Retinal pigment epithelial cell (primary cell): ENCODE results near the gene RTN4.
"Not testable (repeated sequence)": the region's sequence is repeated elsewhere in the genome, so short reads cannot be mapped to it uniquely, and the experiment has no call there.

Experiments
- DNase-seq: peaks from one replicate; pipeline ENCODE4 v3.0.0-alpha.2; 2010; ENCODE audit warnings: low read depth
- H3K4me3 ChIP-seq: 2 replicates; pipeline ENCODE4 v1.5.1; 2011; ENCODE audit warnings: mild to moderate bottlenecking, low read length, control low read depth, moderate library complexity
- TF ChIP-seq, protein P1 (sequence below): conservative IDR thresholded peaks from 2 replicates; pipeline ENCODE4 v1.5.1; 2011; ENCODE audit warnings: low read depth, low read length, control low read depth, inconsistent platforms

Gene RTN4

DNA sequence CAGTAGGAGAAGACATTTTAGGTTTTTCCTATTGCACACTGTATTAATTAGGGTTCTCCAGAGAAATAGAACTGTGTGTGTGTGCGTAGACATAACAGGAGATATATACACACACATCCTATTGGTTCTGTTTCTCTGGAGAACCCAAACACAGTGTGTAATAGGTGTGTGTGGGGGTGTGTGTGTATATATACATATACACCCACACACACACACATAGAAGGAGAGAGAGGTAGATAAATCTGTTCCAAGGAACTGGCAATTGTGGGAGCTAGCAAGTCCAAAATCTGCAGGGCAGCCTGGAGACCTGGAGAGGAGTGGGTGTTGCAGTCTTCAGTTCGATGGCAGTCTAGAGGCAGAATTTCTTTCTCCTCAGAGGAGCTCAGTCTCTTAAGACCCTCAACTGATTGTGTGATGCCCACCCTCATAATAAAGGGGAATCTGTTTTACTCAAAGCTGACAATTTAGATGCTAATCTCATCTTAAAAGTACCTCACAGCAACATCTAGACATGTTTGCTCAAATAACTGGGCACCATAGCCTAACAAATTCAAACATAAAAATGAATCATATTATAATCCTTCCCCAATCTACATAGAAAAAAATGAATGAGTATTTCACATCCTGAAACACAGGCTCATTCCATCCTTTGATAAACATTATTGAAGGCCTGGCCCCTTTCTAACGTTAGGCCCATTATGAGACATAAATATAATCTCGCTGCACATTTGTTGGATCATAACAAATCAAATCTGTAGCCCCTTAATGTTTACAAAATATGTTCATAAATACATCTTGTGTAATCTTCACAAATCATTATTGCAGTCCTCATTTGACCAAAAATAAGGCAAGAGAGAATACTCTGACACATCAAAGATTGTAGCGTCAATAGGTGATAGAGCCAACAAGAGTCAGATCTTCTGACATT, 35.1 kb upstream of the RTN4 start:
- TF ChIP-seq, protein P1, sequence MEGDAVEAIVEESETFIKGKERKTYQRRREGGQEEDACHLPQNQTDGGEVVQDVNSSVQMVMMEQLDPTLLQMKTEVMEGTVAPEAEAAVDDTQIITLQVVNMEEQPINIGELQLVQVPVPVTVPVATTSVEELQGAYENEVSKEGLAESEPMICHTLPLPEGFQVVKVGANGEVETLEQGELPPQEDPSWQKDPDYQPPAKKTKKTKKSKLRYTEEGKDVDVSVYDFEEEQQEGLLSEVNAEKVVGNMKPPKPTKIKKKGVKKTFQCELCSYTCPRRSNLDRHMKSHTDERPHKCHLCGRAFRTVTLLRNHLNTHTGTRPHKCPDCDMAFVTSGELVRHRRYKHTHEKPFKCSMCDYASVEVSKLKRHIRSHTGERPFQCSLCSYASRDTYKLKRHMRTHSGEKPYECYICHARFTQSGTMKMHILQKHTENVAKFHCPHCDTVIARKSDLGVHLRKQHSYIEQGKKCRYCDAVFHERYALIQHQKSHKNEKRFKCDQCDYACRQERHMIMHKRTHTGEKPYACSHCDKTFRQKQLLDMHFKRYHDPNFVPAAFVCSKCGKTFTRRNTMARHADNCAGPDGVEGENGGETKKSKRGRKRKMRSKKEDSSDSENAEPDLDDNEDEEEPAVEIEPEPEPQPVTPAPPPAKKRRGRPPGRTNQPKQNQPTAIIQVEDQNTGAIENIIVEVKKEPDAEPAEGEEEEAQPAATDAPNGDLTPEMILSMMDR = no peak
- H3K4me3 ChIP-seq = no peak overlapping the region
- DNase-seq = no peak

DNA sequence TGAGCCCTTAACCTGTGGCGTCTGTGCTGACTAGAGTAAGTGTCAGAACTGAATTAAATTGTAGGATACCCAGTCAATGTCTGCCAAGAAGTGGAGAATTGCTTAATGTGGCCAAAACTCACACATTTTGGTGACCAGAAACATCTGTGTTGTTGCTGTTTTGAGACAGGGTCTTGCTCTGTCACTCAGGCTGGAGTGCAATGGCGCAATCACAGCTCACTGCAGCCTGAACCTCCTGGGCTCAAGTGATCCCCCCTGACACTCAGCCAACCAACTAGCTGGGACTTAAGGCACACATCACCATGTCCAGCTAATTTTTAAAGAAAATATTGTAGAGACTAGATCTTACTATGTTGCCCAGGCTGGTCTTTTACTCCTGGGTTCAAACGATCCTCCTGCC, 34.4 kb upstream of the RTN4 start:
- TF ChIP-seq, protein P1 = no peak
- no peak for DNase-seq
- H3K4me3 ChIP-seq = no peak overlapping the region

DNA sequence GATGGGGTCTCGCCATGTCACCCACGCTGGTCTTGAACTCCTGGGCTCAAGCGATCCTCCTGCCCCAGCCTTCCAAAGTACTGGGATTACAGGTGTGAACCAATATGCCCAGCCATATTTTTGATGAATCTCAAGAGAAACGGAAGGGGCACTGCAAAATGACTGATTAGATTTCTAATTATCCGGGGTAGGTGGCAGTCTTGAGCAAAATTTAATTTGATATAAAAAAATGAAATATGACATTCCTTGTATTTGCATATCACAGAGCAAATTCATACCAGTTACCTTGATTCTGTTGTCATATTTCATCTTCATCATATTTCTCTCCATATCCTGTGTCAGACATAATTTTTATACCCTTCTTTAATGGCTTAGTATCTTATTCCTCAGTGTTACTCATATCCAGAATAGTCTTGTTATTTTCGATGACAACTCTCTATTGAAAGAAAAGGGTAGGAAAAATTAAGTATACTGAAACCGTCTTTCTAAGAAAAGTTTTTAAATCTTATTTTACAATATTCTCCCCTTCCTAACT, 30.0 kb upstream of the RTN4 start:
- no peak overlapping the region for H3K4me3 ChIP-seq
- no peak for DNase-seq
- TF ChIP-seq, protein P1 = no peak

DNA sequence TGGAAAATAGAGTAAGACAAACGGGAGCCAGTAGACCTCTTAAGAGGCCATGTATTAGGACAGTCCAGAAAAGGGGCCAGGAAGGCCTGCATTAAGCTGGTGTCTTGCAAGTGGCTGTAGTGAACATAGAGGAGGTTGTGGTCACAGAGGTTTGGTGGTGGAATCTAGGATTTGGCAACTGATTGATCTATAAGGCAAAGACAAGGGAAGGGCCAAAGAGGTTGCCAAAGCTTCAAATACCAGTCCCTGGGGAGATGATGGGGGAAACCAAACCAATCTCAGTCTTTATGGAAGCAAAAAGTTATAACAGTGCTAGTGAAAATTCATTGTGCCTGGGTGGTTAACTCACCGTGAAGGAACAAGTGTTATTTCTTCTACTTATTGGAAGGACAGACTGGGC, 28.7 kb upstream of the RTN4 start:
- TF ChIP-seq, protein P1 = no peak
- no peak for DNase-seq

DNA sequence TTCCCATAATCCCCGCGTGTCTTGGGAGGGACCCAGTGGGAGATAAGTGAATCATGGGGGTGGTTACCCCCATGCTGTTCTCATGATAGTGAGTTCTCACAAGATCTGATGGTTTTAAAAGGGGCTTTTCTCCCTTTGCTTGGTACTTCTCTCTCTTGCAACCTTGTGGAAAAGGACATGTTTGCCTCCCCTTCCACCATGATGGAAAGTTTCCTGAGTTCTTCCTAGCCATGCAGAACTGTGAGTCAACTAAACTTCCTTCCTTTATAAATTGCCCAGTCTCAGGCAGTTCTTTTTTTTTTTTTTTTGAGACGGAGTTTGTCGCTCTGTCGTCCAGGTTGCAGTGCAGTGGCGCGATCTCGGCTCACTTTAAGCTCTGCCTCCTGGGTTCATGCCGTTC, 26.5 kb upstream of the RTN4 start:
- DNase-seq = no peak
- H3K4me3 ChIP-seq = no peak overlapping the region
- TF ChIP-seq, protein P1 = no peak

More for the DNA sequence above, 28.7 kb upstream of the RTN4 start:
- H3K4me3 ChIP-seq = no peak overlapping the region

DNA sequence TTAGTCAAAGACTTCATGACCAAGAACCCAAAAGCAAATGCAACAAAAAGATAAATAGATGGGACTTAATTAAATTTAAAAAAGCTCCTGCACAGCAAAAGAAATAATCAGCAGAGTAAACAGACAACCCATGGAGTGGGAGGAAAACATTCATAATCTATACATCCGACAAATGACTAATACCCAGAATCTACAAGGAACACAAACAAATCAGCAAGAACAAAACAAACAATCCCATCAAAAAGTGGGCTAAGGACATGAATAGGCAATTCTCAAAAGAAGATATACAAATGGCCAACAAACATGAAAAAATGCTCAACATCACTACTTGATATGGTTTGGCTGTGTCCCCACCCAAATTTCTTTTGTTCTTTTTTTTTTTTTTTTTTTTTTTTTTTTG, 25.8 kb upstream of the RTN4 start:
- H3K4me3 ChIP-seq, DNase-seq: not testable (repeated sequence)

DNA sequence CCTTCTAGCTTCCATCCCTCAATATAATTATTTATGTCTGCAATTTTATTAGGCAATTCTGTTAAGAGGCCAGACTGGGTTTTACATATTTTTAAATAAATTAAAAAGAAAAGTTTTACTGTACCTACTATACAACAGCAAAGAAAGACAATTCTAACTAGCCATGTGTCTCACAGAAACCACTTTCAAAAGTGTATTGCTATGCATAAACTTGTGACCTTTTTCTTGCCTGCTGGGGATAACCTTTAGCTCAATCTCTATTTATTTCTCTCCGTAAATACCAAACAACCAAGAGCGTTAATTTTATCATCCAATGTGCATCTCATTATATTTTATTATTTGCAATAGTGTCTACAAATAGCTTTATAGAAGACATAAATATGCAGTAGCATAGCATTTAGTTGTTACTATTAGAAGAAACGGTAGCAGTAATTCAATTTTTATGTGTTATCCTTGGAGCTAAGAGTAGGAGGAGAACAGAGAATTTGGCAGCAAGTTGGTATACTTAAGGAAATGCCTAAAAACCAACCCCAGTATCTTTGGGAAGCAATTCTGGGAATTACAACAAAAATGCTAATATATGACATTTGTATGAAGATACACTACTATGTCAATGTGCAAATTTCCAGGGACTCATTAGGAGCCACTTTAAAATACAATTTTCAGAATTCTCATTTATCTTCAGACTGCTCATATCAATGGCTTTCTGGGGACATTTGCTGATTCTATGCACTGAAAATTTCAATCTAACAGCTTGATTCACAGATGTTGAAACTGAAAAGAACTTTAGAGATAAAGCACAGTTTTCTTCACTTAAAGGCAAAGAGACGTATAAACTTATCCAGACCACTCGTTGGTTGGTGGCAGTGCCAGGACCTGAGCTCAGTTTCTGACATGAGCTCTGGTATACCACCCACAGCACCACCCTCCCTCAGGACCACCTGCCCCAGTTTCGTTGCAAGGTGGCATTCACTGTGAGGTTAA, 23.0 kb upstream of the RTN4 start:
- TF ChIP-seq, protein P1 = no peak
- DNase-seq = no peak
- H3K4me3 ChIP-seq = no peak overlapping the region
